IMR-90 (cell line): Measurements from ENCODE around the gene FOCAD. TPM values are rescaled to one million over a fixed set of nuclear protein-coding genes. Genes with fewer than 3 reads are reported as not detected.
A peak's percentile ranks its signal among the peaks of the same experiment; 100 is the strongest.

Experiments
- ATAC-seq: fragments of 200-7000 bp; cut with Tn5 transposase; 2 replicates; pipeline ENCODE4 v1.9.1; 2020; ENCODE audit warnings: low read depth, mild to moderate bottlenecking, moderate library complexity
- BruUV-seq: library from RNA; stranded (reverse); fragments of 400-500 nt; replicated peaks from 2 replicates; lab custom pipeline; 2021; lab: Mats Ljungman, UMichigan
- CTCF ChIA-PET: fragments of 300-600 bp; formaldehyde crosslinking; extraction: SDS; loops from one replicate; lab custom pipeline; 2021; ENCODE audit warnings: antibody characterized with exemption; lab: Yijun Ruan, JAX
- POLR2A ChIA-PET: fragments of 300-600 bp; sonication (Branson Sonifier 250); formaldehyde crosslinking; loops from one replicate; lab custom pipeline; 2022; ENCODE audit warnings: antibody characterized with exemption; ENCODE audit not compliant: unreplicated experiment; lab: Charles Lee
- DNase-seq: peaks from one replicate; pipeline ENCODE4 v3.0.0; 2013
- H2AFZ ChIP-seq: replicated peaks from 2 replicates; pipeline ENCODE3; 2013; ENCODE audit warnings: low read length, mild to moderate bottlenecking; ENCODE audit not compliant: poor library complexity
- H2AK5ac ChIP-seq: 2 replicates; pipeline ENCODE4 v1.6.1; 2013; ENCODE audit warnings: low read depth, low read length, inconsistent platforms
- H2AK9ac ChIP-seq: replicated peaks from 2 replicates; pipeline ENCODE3; 2013; ENCODE audit warnings: mild to moderate bottlenecking, low read depth, low read length, moderate library complexity; ENCODE audit not compliant: poor library complexity
- H2BK120ac ChIP-seq: 2 replicates; pipeline ENCODE4 v1.6.1; 2013; ENCODE audit warnings: low read depth, low read length, inconsistent platforms
- H2BK15ac ChIP-seq: 3 replicates; pipeline ENCODE4 v1.6.1; 2013; ENCODE audit warnings: low read depth, low read length, inconsistent platforms
- H2BK20ac ChIP-seq: 2 replicates; pipeline ENCODE4 v1.6.1; 2013; ENCODE audit warnings: low read depth, mild to moderate bottlenecking, inconsistent platforms, low read length, moderate library complexity
- H2BK5ac ChIP-seq: 2 replicates; pipeline ENCODE4 v1.6.1; 2013; ENCODE audit warnings: mild to moderate bottlenecking, low read depth, low read length, inconsistent platforms; ENCODE audit not compliant: poor library complexity, severe bottlenecking
- H3K14ac ChIP-seq: replicated peaks from 2 replicates; pipeline ENCODE4 v1.6.1; 2013; ENCODE audit warnings: low read depth, low read length, inconsistent platforms
- H3K18ac ChIP-seq: 2 replicates; pipeline ENCODE4 v1.6.1; 2013; ENCODE audit warnings: low read depth, low read length, control low read depth
- H3K23ac ChIP-seq: 2 replicates; pipeline ENCODE4 v1.6.1; 2013; ENCODE audit warnings: low read depth, low read length, inconsistent platforms
- H3K27ac ChIP-seq: 2 replicates; pipeline ENCODE4 v1.5.1; 2013; ENCODE audit warnings: mild to moderate bottlenecking, control low read depth, low read length; ENCODE audit not compliant: insufficient read depth
- H3K27me3 ChIP-seq: 2 replicates; pipeline ENCODE4 v1.6.1; 2013; ENCODE audit warnings: low read length; ENCODE audit not compliant: control insufficient read depth, insufficient read depth
- H3K36me3 ChIP-seq: 2 replicates; pipeline ENCODE4 v1.6.1; 2013; ENCODE audit warnings: low read length, mixed read lengths; ENCODE audit not compliant: control insufficient read depth, insufficient read depth
- H3K4ac ChIP-seq: 2 replicates; pipeline ENCODE4 v1.6.1; 2013; ENCODE audit warnings: low read depth, low read length, inconsistent platforms
- H3K4me1 ChIP-seq: 2 replicates; pipeline ENCODE4 v1.6.1; 2013; ENCODE audit warnings: low read length, mixed read lengths; ENCODE audit not compliant: control insufficient read depth, insufficient read depth
- H3K4me2 ChIP-seq: 2 replicates; pipeline ENCODE4 v1.6.1; 2013; ENCODE audit warnings: low read depth, mild to moderate bottlenecking, control low read depth, low read length, moderate library complexity
- H3K4me3 ChIP-seq: 2 replicates; pipeline ENCODE4 v1.5.1; 2013; ENCODE audit warnings: low read depth, mild to moderate bottlenecking, control low read depth, low read length, moderate library complexity; ENCODE audit not compliant: insufficient read depth
- H3K56ac ChIP-seq: 2 replicates; pipeline ENCODE4 v1.6.1; 2013; ENCODE audit warnings: low read length, inconsistent platforms; ENCODE audit not compliant: insufficient read depth; ENCODE audit errors: extremely low read depth
- H3K79me1 ChIP-seq, 2 experiments: 2 replicates each; pipeline ENCODE4 v1.6.1; 2013; ENCODE audit warnings: low read length in 2 of 2, inconsistent platforms in 1 of 2, low read depth in 1 of 2
- H3K9ac ChIP-seq: 2 replicates; pipeline ENCODE4 v1.6.1; 2013; ENCODE audit warnings: low read depth, low read length, control low read depth
- H3K9me1 ChIP-seq: 2 replicates; pipeline ENCODE4 v1.6.1; 2013; ENCODE audit warnings: low read length, inconsistent platforms; ENCODE audit not compliant: insufficient read depth
- H3K9me3 ChIP-seq: 2 replicates; pipeline ENCODE4 v1.6.1; 2013; ENCODE audit warnings: low read length; ENCODE audit not compliant: control insufficient read depth, insufficient read depth
- H4K20me1 ChIP-seq: 2 replicates; pipeline ENCODE4 v1.6.1; 2013; ENCODE audit warnings: low read length, inconsistent platforms; ENCODE audit not compliant: insufficient read depth
- H4K5ac ChIP-seq: 2 replicates; pipeline ENCODE4 v1.6.1; 2013; ENCODE audit warnings: mild to moderate bottlenecking, low read depth, low read length, control low read depth
- H4K8ac ChIP-seq, 2 experiments: 2 replicates each; pipeline ENCODE4 v1.6.1; 2013; ENCODE audit warnings: low read depth in 2 of 2, low read length in 2 of 2, control low read depth in 1 of 2, inconsistent platforms in 1 of 2
- H4K91ac ChIP-seq: 2 replicates; pipeline ENCODE4 v1.6.1; 2013; ENCODE audit warnings: low read depth, low read length, inconsistent platforms; ENCODE audit not compliant: insufficient read depth
- BHLHE40 ChIP-seq: fragments of 150-350 bp; IDR thresholded peaks from 2 replicates; pipeline ENCODE4 v1.6.1; 2016; ENCODE audit warnings: mild to moderate bottlenecking, low read depth, low read length
- CEBPB ChIP-seq: IDR thresholded peaks from 2 replicates; pipeline ENCODE4 v1.6.1; 2012; ENCODE audit warnings: low read depth, low read length, improper control_type of control experiment
- CHD1 ChIP-seq: IDR thresholded peaks from 2 replicates; pipeline ENCODE4 v1.6.1; 2012; ENCODE audit warnings: low read depth, low read length, improper control_type of control experiment
- CTCF ChIP-seq: conservative IDR thresholded peaks from 2 replicates; pipeline ENCODE4 v1.5.1; 2012; ENCODE audit warnings: mild to moderate bottlenecking, low read depth, low read length, improper control_type of control experiment
- ELK1 ChIP-seq: fragments of 150-350 bp; IDR thresholded peaks from 2 replicates; pipeline ENCODE4 v1.6.1; 2016; ENCODE audit warnings: low read depth, mild to moderate bottlenecking, low read length, moderate library complexity, borderline replicate concordance
- FOS ChIP-seq: fragments of 150-350 bp; IDR thresholded peaks from 2 replicates; pipeline ENCODE4 v1.6.1; 2016; ENCODE audit warnings: low read depth, low read length
- MAFK ChIP-seq: IDR thresholded peaks from 2 replicates; pipeline ENCODE4 v1.6.1; 2012; ENCODE audit warnings: low read depth, low read length, improper control_type of control experiment
- MAZ ChIP-seq: IDR thresholded peaks from 2 replicates; pipeline ENCODE4 v1.6.1; 2012; ENCODE audit warnings: low read depth, mild to moderate bottlenecking, low read length, improper control_type of control experiment, moderate library complexity, borderline replicate concordance
- MXI1 ChIP-seq: IDR thresholded peaks from 2 replicates; pipeline ENCODE4 v1.6.1; 2012; ENCODE audit warnings: low read depth, mild to moderate bottlenecking, low read length, moderate library complexity, borderline replicate concordance
- NFE2L2 ChIP-seq: fragments of 150-350 bp; IDR thresholded peaks from 2 replicates; pipeline ENCODE4 v1.6.1; 2016; ENCODE audit warnings: low read depth, mild to moderate bottlenecking, low read length
- POLR2A ChIP-seq: IDR thresholded peaks from 2 replicates; pipeline ENCODE4 v1.6.1; 2012; ENCODE audit warnings: mild to moderate bottlenecking, low read depth, low read length
- RAD21 ChIP-seq: IDR thresholded peaks from 2 replicates; pipeline ENCODE4 v1.6.1; 2012; ENCODE audit warnings: low read length, improper control_type of control experiment
- RCOR1 ChIP-seq: IDR thresholded peaks from 2 replicates; pipeline ENCODE4 v1.6.1; 2012; ENCODE audit warnings: mild to moderate bottlenecking, low read length, improper control_type of control experiment; ENCODE audit not compliant: insufficient replicate concordance
- RFX5 ChIP-seq: IDR thresholded peaks from 2 replicates; pipeline ENCODE4 v1.8.0; 2012; ENCODE audit warnings: low read depth, mild to moderate bottlenecking, low read length, moderate library complexity
- SMC3 ChIP-seq: fragments of 150-350 bp; IDR thresholded peaks from 2 replicates; pipeline ENCODE4 v1.6.1; 2016; ENCODE audit warnings: low read depth, mild to moderate bottlenecking, antibody characterized with exemption, low read length, moderate library complexity
- WGBS, 2 experiments: methylation state at CpG; one replicate each; pipeline versions ENCODE4 v1.1.5 to v1.1.7; 2013; ENCODE audit warnings: missing lambda C conversion rate in 2 of 2; ENCODE audit not compliant: insufficient read length in 1 of 2; ENCODE audit errors: extremely low coverage in 2 of 2; 5-methylcytosine and 5-hydroxymethylcytosine counted together
- dilution Hi-C: fragments of 300-500 bp; cut with HindIII; formaldehyde crosslinking; loops from one replicate; pipeline ENCODE4 v1.14.3; 2018; ENCODE audit warnings: low sequenced_read_pairs; ENCODE audit not compliant: unreplicated experiment
- in situ Hi-C: fragments of 300-500 bp; cut with MboI; formaldehyde crosslinking; loops from 3 replicates; pipeline ENCODE4 v1.14.3; 2019; ENCODE audit warnings: low sequenced_read_pairs, inconsistent platforms, mixed read lengths
- intact Hi-C: fragments of 100-400 bp; cut with micrococcal nuclease; formaldehyde crosslinking; loops from 2 replicates; pipeline ENCODE4 v1.10.0; 2022
- polyA plus RNA-seq, 3 experiments: library from polyadenylated mRNA; depleted of rRNA; stranded (reverse); fragments of >200 nt; gene quantifications; 2 replicates each; pipeline ENCODE4 v1.2.3, GENCODE V29; 2012; ENCODE audit warnings: low replicate concordance in 1 of 3
- total RNA-seq: library from RNA; depleted of rRNA; stranded (reverse); fragments of >200 nt; gene quantifications from 2 replicates; pipeline ENCODE4 v1.2.3, GENCODE V29; 2012

The FOCAD gene
- total and polyA plus RNA-seq, 2 of the 4 experiments (the other 2 are of a cell fraction): 28.8 to 91.2 TPM

- Histone ChIP-seq H4K8ac (peak overlapping the region in 1 of 2 experiments; percentile 32; a peak in 1 of 4 replicates), H3K79me1 (peaks cover 8 to 15% of the 10 kb centered on the region in 2 experiments), H3K18ac (peak overlapping the region; percentile 11; the same call in 1 of the 2 replicates), H2BK15ac (no peak overlapping the region), H2AFZ (peak overlapping the region; percentile 96), H3K4me1 (0 out of 2 replicates have a peak, but pooled peaks cover 2% of the 10 kb centered on the region), H3K36me3 (no peaks in the 10 kb centered on the region), H3K9me1 (peaks cover 3% of the 10 kb centered on the region; the same call in 1 of the 2 replicates), H4K5ac (no peak overlapping the region), H3K14ac (0 out of 2 replicates have a peak overlapping the region, but pooled peaks have one; percentile 5), H3K4me2 (peak overlapping the region; percentile 94), H3K9ac (peak overlapping the region; percentile 36), H3K9me3 (no peaks in the 10 kb centered on the region), H2BK5ac (peak overlapping the region; percentile 27), H2BK120ac (no peak overlapping the region), H3K56ac (peak overlapping the region; percentile 29; the same call in 1 of the 2 replicates), H4K20me1 (peaks cover 6% of the 10 kb centered on the region; the same call in 1 of the 2 replicates), H2BK20ac (no peak overlapping the region), H3K4ac (peak overlapping the region; percentile 40; the same call in 1 of the 2 replicates), H4K91ac (no peak overlapping the region; the same call in 1 of the 2 replicates), H3K27me3 (no peaks in the 10 kb centered on the region), H3K27ac (peak overlapping the region; percentile 19), H3K23ac (no peak overlapping the region), H2AK5ac (peak overlapping the region; percentile 61; the same call in 1 of the 2 replicates), H3K4me3 (peak overlapping the region; percentile 58), H2AK9ac (no peak overlapping the region)
- ATAC-seq (peak; percentile 16), DNase-seq (peak; percentile 70)
- ChIA-PET POLR2A (interaction anchor here (0.6 kb wide), 2 partner anchors 141 to 191 kb away, joined by 3 to 4 read pairs; no protein-coding TSS in a partner anchor), CTCF (interaction anchor here (1.6 kb wide), 1 partner anchor 258 kb away, joined by 6 read pairs; no protein-coding TSS in a partner anchor)
- in situ Hi-C loops: no loop called here
- no TSS peak for BruUV-seq
- WGBS, 2 experiments: 0% methylated on average over 7 of the region's 27 CpGs; no CpG with 5 or more reads in 1 of the 2 experiments
- dilution Hi-C loops: no loop called here
- intact Hi-C loops: loop anchor here (1.0 to 5.0 kb wide), 5 partner anchors 61 to 429 kb away; partner anchors contain the start of gene MLLT3
- TF ChIP-seq NFE2L2 (no peak), CHD1 (no peak), CTCF (no peak), ELK1 (no peak), FOS (no peak), MXI1 (peak; percentile 85), RFX5 (no peak), RCOR1 (no peak), POLR2A (no peak), SMC3 (no peak), BHLHE40 (peak; percentile 73), CEBPB (peak; percentile 95), MAZ (peak; percentile 43; the same call in 1 of the 2 replicates), RAD21 (no peak), MAFK (no peak)
Measured at GRCh38 chr9:20683351-20684034, 566 bp upstream of the FOCAD start.
